IPS-NIHi11 (cell line): ENCODE results near the gene CSNK2A1.
"Not testable (repeated sequence)": the region's sequence is repeated elsewhere in the genome, so short reads cannot be mapped to it uniquely, and the experiment has no call there.

Experiments
- DNase-seq: peaks from one replicate; pipeline ENCODE4 v3.0.0; 2012; ENCODE audit warnings: mixed read lengths, low spot score

The CSNK2A1 gene

DNA sequence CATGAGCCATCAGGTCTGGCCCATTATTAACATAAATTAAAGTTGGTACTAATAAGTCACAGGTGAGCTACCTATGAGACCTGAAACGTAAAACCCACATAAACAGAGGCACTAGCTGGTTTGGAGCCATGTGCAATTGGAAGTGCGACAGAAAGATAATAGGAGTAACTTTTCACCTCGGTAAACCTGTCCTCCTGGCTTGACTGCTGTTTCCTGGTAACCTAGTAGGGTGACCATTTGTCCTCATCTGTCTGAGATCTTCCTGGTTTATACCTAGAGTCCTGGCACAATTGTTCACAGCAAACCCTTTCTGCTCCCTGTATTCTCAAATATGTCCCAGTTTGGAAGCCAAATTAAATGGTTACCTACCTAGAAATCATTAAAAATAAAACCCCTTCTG, 88.6 kb downstream of the CSNK2A1 start:
- no peak for DNase-seq

DNA sequence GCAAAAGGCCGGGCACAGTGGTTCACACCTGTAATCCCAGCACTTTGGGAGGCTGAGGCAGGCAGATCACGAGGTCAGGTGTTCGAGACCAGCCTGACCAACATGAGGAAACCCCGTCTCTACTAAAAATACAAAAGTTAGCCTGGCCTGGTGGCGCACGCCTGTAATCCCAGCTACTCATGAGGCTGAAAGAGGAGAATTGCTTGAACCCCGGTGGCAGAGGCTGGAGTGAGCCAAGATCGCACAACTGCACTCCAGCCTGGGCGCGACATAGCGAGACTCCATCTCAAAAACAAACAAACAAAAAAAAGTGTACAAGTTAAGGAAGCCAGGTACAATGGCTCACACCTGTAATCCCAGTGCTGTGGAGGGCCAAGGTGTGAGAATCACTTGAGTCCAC, 91.6 kb downstream of the CSNK2A1 start:
- DNase-seq: not testable (repeated sequence)

DNA sequence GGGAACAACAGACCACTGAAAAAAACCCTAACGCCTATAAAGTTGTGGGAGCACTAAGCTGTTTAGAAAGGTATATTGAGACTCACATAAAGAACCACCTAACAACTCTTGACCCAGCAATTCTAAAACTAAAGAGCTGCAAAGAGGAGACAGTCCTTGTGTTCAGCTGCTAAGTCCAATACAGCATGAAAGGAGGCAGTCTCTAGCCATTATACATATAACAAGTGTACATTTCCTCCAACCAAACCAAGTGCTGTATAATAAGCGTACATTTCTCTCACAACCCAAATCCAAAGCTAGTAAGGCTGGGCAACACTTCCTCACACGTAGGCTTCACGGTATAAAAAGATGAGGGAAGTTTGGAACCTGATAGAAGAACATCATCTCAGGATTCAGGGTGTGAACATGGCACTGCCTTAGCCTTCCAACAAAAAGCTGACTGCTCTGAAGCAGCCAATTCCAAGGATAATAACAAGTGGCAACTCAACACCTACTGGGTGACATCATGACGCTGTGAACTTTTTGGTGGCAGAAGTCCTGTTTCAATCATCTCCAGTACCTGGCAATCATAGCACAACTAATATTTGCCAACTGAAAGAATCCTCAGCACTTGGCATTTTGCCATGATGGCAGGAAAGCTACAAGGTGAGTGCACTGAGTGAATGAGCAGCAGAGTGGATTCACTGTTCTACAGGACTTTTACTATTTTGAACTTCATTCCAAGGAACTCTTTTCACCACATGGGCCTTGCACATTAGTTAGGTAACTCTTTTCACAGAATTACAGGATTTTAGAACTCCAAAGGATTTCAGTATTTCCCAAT, 97.9 kb downstream of the CSNK2A1 start:
- DNase-seq: no peak

DNA sequence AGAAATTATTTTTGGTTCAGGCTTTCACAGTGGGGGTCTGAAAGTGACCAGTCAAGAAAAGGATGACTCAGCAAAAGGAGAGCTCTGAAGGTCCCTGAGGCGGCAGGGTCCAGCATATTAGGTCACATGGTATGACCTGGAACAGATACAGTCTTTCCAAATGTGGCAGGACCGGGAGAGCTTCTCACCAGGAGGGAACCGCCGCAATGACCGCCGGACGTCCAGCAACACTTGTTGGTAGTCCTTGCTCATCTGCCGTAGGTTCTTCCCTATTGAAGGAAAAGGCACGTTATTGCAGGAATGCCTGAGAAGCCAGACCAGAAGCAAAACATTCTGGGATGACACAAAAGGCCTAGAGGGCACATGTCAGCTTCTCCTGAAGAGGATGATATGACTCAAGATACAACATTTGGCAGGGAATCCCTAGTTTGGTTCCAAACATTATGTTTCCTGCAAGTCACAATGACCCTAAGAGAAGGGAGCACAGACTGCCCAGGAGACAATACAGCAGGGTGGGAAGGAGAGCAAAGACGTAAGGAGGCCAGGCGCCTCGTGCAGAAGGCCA, 98.6 kb downstream of the CSNK2A1 start:
- no peak for DNase-seq

DNA sequence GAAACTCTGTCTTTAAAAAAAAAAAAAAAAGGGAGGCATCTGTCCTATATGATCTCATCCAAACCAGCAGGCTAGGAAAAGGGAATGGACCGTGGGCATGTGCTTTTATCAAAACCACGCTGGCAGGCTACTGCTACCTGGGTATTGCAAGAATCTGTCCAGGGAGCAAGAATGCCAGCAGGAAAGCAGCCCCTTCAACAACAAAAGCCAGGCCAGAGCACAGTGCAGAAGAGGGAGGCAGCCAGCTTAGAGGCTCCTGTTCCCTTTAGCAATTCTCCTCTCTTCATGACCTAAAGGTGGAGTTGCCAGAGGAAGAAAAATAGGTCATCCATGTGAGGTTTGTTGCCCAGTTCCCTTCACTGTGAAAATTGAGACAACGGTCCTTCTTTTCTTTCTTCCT, 99.5 kb downstream of the CSNK2A1 start:
- DNase-seq: no peak

DNA sequence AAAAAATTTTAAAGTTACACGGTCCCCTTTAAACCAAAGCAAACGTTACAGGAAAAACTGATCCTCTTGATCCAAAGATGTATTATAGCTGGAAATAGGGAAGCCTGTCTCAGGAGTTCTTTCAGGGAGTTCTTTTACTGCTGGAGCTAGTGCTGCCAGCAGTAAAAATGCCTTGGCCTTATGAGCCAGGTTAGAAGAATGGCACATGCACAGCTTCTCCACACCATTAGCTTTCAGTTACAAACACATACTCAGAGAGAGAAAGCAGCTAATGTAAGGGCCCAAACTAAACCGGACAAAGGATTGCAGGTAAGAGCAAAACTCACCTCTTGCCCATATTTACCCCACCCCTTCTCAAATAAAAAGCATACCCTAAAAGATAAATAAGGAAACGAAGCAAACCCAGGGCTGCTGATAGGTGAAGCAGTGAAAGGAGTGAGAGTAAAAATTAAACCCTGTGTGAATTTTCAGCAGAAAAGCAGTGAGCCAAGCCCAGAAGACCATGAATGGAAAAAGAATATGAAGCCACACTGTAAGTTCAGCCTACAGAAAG, 100.3 kb downstream of the CSNK2A1 start:
- DNase-seq: no peak

DNA sequence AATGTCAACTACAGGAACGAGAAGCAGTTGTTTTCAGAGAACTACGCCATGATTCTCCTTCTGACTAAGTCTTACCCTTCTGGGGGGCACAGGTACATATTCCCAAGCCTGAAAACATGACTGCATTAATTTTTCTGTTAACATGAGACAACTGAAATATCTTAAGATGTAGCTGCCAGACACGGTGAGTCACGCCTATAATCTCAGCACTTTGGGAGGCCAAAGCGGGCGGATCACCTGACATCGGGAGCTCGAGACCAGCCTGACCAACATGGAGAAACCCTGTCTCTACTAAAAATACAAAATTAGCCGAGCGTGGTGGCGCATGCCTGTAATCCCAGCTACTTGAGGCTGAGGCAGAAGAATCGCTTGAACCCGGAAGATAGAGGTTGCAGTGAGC, 103.0 kb downstream of the CSNK2A1 start:
- no peak for DNase-seq

DNA sequence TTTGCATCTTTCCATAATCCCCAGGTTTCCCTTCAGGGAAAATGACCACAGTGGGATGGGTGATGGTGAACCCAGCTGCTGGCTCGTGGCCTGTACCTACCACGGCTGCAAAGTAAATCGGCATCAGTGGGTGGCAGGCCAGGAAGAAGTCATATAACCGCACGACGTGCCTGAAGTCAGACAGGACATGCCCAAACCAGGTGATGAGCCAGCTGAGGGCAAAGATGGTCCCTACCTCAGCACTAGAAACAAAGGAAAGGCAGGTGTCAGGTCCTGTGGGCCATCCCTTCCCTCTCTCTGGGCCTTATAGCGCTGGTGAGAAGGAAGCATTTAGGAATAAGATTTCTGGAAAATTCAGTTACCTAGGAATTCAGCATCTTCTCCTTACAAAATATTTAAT, 103.4 kb downstream of the CSNK2A1 start:
- DNase-seq: no peak

DNA sequence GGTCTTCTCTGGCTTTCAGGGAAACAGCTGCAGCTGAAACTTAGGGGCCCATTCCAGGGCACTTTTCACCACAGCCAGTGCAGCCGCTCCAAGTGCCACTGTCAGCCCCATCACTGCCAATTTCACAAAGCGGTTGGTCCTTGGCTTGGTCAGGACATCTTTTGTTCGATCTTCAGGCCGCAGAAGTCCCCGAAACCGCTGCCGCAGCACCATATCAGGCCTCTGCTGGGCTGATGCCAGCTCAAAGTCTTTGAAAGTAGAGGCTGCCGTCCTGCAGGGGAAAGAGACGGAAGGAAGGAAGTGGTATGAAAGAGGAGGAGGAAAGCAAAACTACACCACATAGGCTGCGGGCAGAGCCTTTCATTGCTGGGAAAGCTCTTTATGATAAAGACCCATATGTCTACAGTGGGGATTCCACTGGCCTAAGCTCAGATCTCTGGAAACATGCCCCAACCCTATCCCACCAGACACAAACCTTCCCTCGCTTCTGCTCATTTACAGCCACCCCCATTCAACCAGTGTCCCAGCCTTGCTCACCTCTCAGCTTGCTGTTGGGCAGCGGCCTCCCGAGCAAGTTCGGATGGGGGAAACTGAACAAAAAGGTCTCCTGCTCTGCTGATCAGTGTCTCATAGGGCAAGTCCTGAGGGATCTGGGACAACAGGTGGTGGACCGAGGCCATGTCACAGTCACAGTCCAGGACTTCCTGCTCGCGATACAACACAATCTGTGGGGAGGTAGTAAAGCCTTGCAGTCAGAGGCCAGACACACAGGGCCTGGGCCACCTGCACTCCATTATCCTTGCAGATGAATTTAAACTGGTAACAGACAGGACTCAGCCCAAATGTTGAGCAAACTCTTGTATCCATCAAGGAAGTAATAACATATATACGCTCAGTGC, 104.8 kb downstream of the CSNK2A1 start:
- no peak for DNase-seq

DNA sequence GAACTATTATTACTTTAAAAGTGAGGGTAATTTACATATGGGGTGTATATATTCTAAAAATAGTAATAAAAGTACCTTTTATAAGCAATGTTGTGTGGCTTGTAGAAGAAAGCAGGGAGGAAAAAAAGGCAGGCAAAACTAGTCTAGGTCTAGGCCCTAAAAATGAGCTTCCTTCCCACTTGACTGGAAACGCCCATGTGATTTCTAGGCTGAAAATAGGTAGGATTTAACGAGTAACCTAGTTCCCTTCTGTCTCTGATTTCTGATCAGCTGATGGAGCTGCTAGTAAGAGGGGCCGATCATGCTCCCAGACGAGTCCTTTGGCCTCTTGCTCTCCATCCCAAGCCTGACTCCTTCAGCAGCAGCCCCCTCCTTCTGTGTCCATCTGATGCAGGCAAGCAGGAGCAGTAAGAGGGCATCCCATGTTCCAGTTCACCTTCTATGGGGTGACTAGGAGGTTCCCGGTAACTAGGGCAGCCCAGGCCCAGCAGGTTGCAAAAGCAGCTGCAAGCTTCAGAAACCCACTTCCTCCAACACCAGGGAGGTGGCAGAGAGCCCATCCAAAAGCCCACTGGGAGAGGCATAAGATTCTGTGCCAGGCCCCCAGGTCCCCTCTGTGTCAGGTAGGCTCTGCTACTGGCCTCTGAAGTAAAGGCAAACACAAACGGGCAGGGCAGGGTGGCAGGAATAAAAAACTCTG, 105.7 kb downstream of the CSNK2A1 start:
- no peak for DNase-seq

DNA sequence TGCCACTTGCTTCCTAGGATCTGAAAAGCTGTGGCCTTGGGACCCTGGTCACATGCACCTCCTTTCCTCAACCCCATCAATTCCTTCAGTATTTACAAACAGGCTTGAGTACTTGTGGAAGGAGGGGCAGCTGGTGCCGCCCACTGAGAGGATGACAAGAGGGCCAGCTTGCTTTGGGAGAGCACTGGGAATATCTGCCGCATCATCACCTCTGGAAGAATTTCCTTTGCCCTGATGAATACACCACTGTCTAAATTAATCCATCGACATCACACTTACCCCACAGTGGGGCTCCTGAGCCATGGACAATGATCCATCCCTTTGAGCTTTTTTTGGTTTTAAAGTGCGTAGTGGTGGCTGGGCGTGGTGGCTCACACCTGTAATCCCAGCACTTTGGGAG, 107.1 kb downstream of the CSNK2A1 start:
- DNase-seq: no peak

DNA sequence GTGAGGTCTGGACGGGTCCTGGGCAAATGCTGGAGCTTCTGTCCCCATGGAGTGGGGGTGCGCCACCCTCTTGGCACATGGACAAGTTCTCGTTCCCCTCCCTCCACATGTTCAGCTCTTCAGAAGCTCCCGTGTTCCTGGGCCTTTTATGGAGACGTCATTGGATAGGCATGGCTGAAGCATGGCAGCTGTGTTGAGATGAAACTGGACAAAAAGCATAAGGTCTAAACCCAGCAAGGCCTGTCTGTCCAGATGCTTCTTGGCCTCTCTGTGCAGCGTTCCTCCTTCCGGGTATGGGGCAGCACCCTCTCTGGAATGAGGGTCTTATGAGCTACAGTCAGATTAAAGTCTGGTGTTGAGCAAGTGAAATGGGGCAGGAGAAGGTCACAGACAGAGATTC, 108.0 kb downstream of the CSNK2A1 start:
- no peak for DNase-seq

DNA sequence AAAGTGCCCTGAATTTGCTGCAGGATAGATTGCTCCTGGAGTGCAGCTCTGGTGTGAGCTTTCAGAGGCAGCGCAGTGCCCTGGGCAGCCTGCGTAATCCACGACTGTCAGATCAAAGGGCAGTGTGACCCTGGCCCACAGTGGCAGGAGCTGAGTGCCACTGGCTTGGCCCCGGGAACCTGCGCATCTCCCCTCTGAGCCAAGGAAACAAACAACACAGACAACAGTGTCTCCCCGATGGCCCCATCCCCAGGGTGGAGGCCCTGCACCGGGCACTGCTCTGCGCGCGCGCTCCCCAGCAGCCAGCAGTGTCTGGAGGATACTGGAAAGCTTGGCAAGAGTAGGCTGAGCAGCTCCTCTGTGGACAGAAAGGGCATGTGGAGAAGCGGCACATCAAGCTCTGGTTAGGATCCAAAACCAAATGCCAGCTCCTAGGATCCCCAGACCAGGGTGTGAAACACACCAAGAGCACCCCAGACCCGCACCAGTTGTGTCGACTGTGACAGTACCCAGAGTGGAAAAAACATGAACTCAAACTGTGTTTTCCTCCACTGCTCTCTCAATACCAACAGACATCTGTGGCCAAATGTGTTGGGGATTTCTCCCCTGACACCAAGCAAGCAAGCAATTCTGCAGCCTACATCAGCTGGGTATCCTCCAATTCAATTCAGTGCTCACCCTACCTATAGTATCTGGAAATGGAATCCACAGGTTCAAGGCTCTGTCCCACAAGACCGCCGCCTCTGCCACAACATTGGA, 108.8 kb downstream of the CSNK2A1 start:
- DNase-seq: peak; percentile 37

DNA sequence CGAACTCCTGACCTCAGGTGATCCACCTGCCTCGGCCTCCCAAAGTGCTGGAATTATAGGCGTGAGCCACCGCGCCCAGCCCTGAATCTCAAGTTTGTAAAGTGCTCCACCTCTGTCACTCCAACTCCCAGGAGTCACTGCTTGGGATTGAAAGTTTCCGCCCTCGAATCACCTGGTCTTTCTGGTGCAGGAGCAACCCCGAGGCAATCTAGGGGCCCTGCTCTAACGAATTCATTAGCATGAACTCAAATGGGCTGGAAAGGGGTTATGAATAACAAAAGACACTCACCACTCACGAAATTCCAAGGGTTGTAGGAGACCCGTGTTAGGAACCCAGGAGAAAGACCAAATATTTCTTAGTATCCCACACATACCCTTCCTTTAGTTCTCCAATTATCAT, 109.4 kb downstream of the CSNK2A1 start:
- DNase-seq: peak; percentile 74

DNA sequence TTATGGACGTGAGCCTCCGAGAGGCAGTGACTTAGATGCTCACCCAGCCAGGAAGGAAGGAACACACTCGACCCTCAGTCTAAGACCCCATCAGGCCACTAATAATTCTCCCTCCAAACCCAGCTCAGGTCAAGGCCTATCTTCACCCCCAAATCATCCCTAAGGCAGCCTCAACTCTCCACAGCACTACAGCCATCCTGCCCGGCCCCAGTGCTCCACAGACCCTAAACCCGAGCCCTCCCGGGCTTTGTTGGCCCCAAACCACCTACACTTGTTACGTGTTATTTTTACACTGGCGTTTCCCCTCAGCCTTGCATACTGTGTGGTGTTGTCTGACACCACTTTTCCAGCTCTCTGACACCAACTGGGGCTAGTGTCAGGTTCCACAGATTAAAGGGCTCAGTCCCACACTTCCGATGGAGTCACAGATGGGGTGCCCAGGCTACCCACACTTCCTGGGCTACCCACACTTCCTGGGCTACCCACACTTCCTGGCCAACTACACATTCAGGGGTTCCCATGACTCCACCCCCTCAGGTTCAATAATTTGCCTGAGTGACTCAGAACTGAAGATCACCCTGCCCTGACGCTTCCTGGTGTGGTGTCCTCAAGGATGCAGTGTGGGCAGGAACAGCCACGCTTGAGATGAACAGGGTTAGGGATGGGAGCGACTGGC, 110.2 kb downstream of the CSNK2A1 start:
- DNase-seq: no peak

DNA sequence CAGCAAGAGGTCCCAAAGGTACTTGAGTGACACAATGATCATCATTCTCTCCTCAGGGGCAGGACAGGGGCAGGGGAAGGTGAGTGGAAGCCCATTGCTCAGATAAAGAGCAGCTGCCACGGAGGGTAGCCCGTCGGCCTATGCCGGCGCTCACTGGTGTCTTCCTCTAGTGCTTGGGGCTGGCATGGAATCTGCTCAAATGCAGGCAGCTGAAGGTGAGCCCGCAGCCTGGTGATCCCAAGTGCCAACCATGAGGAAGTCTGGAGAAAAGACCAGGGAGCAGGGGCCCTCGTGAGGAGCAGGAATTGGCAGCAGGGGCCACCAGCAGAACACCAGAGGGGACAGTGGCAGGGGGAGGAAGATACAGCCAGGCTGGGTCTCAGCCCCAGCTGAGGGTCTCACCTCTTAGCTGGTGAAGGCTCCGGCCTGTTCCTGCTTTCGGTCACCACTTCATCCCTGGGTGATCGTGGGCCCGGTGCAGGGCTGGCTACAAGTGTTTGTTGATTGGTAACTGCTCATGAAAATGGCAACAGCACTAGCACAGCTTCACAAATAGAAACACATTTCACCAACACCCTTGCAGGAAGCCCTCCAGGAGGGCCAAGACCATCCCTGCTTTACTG, 110.8 kb downstream of the CSNK2A1 start:
- no peak for DNase-seq

DNA sequence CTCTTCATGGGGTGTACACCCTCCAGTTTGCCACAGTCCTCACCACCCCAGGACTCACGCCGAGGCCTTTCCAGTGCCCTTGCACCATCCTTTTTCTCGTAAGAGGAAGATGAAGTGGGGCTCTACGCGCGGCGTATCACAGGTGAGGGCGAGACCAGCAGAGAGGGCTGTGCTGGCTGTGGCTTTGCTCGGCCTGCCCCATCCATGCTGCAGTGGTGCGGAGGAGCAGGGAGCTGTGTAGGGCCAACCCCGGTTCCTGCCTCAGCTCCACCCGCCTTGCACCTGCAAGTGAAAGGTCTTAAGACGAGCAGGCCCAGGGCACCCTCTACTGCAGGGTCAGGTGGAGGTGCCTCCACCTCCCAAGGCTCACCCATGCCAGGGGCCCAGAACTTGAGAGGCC, 111.4 kb downstream of the CSNK2A1 start:
- DNase-seq: no peak

DNA sequence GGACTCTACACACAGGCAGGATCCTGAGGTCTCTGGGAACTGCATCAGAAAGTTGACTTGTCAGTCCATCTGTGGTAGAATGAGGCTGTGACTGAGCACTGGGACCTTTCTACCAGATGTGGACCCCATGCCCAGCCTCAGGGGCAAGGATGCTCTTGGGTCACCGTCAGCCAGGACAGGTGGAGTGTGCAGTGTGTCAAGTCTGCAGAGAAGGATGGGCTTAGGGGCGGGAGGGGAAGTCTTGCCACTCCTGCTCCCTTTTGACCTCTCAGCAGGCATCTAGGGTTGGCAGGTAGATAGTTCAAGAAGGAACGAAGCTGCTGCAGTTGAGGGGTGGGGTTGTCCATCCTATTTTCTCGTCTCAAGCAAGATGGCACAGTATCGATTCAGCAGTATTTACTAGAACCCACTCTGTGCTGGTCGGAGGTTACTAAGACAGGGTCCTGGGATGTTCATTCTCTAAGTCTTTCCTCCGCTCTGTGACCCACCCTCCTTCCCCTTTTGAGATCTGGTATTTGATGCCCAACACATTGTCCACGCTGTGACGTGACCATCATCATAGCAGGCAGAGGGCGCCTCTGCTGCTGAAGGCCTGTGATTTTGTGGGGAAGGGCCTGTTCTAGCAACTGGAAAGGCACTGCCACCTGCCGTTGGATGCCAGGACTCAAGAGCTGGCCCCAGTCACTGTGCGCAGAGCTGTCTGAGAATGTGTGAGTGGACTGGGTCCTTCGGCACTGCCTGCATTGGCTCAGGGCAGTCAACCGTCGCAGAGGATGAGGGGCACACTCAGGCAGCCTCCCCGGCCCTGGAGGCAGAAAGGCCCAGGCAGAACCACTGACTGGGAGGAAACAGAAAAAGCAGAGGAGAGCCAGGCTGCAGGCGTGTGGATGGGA, 112.3 kb downstream of the CSNK2A1 start:
- peak; percentile 79 for DNase-seq
